ENCODE measurements around the gene MYEOV.

MYEOV gene

GRCh38 chr11:69265911-69266510, 27.9 kb upstream of the MYEOV start:
- no peak for DNase-seq (ENCODE audit: low spot score)

GRCh38 chr11:69267395-69267805, 26.6 kb upstream of the MYEOV start:
- no peak for DNase-seq (ENCODE audit: low spot score)

- no peak for DNase-seq (ENCODE audit: low spot score)
Measured at GRCh38 chr11:69268911-69269310, 25.0 kb upstream of the MYEOV start.

GRCh38 chr11:69269388-69269787, 24.6 kb upstream of the MYEOV start:
- DNase-seq (ENCODE audit: low spot score), result no peak

GRCh38 chr11:69269926-69270697, 23.8 kb upstream of the MYEOV start:
- no peak for DNase-seq (ENCODE audit: low spot score)

GRCh38 chr11:69270941-69271340, 23.0 kb upstream of the MYEOV start:
- no peak for DNase-seq (ENCODE audit: low spot score)

GRCh38 chr11:69272055-69272454, 21.9 kb upstream of the MYEOV start:
- no peak for DNase-seq (ENCODE audit: low spot score)

- no peak for DNase-seq (ENCODE audit: low spot score)
Measured at GRCh38 chr11:69272831-69273485, 21.0 kb upstream of the MYEOV start.

GRCh38 chr11:69273571-69273970, 20.4 kb upstream of the MYEOV start:
- no peak for DNase-seq (ENCODE audit: low spot score)

GRCh38 chr11:69274531-69275016, 19.4 kb upstream of the MYEOV start:
- DNase-seq (ENCODE audit: low spot score), result no peak

- no peak for DNase-seq (ENCODE audit: low spot score)
Measured at GRCh38 chr11:69275178-69275577, 18.8 kb upstream of the MYEOV start.

GRCh38 chr11:69276165-69276564, 17.8 kb upstream of the MYEOV start:
- DNase-seq (ENCODE audit: low spot score), result no peak

GRCh38 chr11:69277074-69277809, 16.7 kb upstream of the MYEOV start:
- no peak for DNase-seq (ENCODE audit: low spot score)

- no peak for DNase-seq (ENCODE audit: low spot score)
Measured at GRCh38 chr11:69278091-69278867, 15.7 kb upstream of the MYEOV start.

- no peak for DNase-seq (ENCODE audit: low spot score)
Measured at GRCh38 chr11:69280451-69280850, 13.5 kb upstream of the MYEOV start.

- no peak for DNase-seq (ENCODE audit: low spot score)
Measured at GRCh38 chr11:69280994-69281393, 13.0 kb upstream of the MYEOV start.

- DNase-seq (ENCODE audit: low spot score), result no peak
Measured at GRCh38 chr11:69283446-69283845, 10.5 kb upstream of the MYEOV start.

- no peak for DNase-seq (ENCODE audit: low spot score)
Measured at GRCh38 chr11:69284081-69284511, 9.9 kb upstream of the MYEOV start.

GRCh38 chr11:69285091-69285490, 8.9 kb upstream of the MYEOV start:
- no peak for DNase-seq (ENCODE audit: low spot score)

GRCh38 chr11:69285766-69286165, 8.2 kb upstream of the MYEOV start:
- DNase-seq (ENCODE audit: low spot score), result no peak

All from CD4-positive, alpha-beta T cell treated with Interleukin-2 at 100 ng/mL for 4 hours (primary cell).